Measurements from ENCODE around the gene SMARCA4.

SMARCA4 gene

GRCh38 chr19:10928563-10929401 lies 32.0 kb upstream of the SMARCA4 start, which contains the start of the genes TIMM29 and YIPF2 (continued):
- peak; percentile 63 for TF ChIP-seq ZNF518A (tag by site-specific recombination; conservative IDR thresholded peaks at IDR 0.05; ENCODE audit: low read depth)
- TF ChIP-seq ZNF366 (tag by site-specific recombination; conservative IDR thresholded peaks at IDR 0.05), result 0 out of 2 replicates have a peak, but pooled peaks have one; percentile 22
- no peak for TF ChIP-seq ZNF488 (tag by site-specific recombination; IDR thresholded peaks at IDR 0.05)
- peak; percentile 80 for TF ChIP-seq KLF16 (tag by site-specific recombination; IDR thresholded peaks at IDR 0.05)
- TF ChIP-seq ZBTB26 (tag by site-specific recombination; optimal IDR thresholded peaks at IDR 0.05), result peak; percentile 89
- 0 out of 2 replicates have a peak, but pooled peaks have one; percentile 10 for TF ChIP-seq ZSCAN5A (tag by site-specific recombination; IDR thresholded peaks at IDR 0.05)
- TF ChIP-seq PRDM1 (tag by site-specific recombination; IDR thresholded peaks at IDR 0.05), result no peak
- TF ChIP-seq ZNF610 (tag by site-specific recombination; IDR thresholded peaks at IDR 0.05; ENCODE audit: borderline replicate concordance), result peak; percentile 77; the same call in 1 of the 2 replicates
- TF ChIP-seq ZBTB49 (tag by site-specific recombination; IDR thresholded peaks at IDR 0.05; ENCODE audit: low read depth), result no peak
- TF ChIP-seq ZBTB8A (tag by site-specific recombination; IDR thresholded peaks at IDR 0.05), result peak; percentile 74
- TF ChIP-seq ZNF843 (tag by site-specific recombination; IDR thresholded peaks at IDR 0.05), result peak; percentile 77
- TF ChIP-seq KLF8 (tag by site-specific recombination; IDR thresholded peaks at IDR 0.05), result peak; percentile 83
- no peak for TF ChIP-seq ZNF132 (tag by site-specific recombination; IDR thresholded peaks at IDR 0.05; ENCODE audit: borderline replicate concordance)
- TF ChIP-seq ZNF777 (tag by site-specific recombination; IDR thresholded peaks at IDR 0.05; ENCODE audit: borderline replicate concordance), result peak; percentile 29; the same call in 1 of the 2 replicates
- TF ChIP-seq EGR2 (tag by site-specific recombination; IDR thresholded peaks at IDR 0.05; ENCODE audit: low read depth), result peak; percentile 85
- TF ChIP-seq ZNF24 (tag by site-specific recombination; IDR thresholded peaks at IDR 0.05), result peak; percentile 76; the same call in 1 of the 2 replicates
- peak; percentile 87 for TF ChIP-seq ZNF580 (tag by site-specific recombination; IDR thresholded peaks at IDR 0.05)
- 0 out of 2 replicates have a peak, but pooled peaks have one; percentile 15 for TF ChIP-seq ZNF776 (tag by site-specific recombination; IDR thresholded peaks at IDR 0.05; ENCODE audit: borderline replicate concordance)
- no peak for TF ChIP-seq ZNF548 (tag by site-specific recombination; IDR thresholded peaks at IDR 0.05)
- TF ChIP-seq YY1 (tag by site-specific recombination; IDR thresholded peaks at IDR 0.05), result peak; percentile 96
- peak; percentile 63 for TF ChIP-seq KLF10 (tag by site-specific recombination; IDR thresholded peaks at IDR 0.05)
- no peak for TF ChIP-seq ZNF704 (tag by site-specific recombination; IDR thresholded peaks at IDR 0.05)
- 0 out of 2 replicates have a peak, but pooled peaks have one; percentile 34 for TF ChIP-seq ZBTB44 (tag by site-specific recombination; IDR thresholded peaks at IDR 0.05)
- peak; percentile 29; the same call in 1 of the 2 replicates for TF ChIP-seq ZBTB7A (tag by site-specific recombination; IDR thresholded peaks at IDR 0.05; ENCODE audit: low read depth)

All from HEK293 (cell line).